GM18868 (cell line): Measurements from ENCODE around the gene VPS29.
"Not testable (repeated sequence)": the region's sequence is repeated elsewhere in the genome, so short reads cannot be mapped to it uniquely, and the experiment has no call there.

Experiments
- ATAC-seq: cut with Tn5 transposase; IDR thresholded peaks from one replicate; pipeline ENCODE4 v1.9.1; 2021; ENCODE audit warnings: mild to moderate bottlenecking, moderate library complexity; ENCODE audit not compliant: unreplicated experiment

Gene VPS29

DNA sequence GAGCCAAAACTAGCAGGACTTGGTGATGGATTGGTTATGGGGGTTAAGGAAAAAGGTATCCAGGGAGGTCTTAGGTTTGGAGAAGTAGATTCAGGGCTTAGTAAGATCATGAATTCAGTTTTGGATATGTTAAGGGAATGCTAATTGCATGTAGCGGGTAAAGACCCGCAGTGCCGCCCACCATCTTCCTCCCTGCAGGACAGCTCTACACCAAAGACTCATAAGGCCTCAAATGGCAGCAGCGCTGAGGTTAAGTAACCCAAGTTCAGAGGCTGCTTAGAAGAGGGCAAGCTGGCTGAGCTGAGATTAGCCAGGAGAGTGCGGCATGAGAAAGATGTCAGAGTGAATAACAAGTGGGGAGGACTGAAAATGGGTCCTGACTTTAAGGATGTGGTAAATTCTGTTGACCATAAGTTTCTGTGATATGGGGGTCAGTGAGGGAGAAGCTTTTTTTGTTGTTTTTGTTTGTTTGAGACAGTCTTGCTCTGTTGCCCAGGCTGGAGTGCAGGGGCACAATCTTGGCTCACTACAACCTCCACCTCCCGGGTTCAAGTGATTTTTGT lies 26.4 kb upstream of the VPS29 start:
- no peak for ATAC-seq

DNA sequence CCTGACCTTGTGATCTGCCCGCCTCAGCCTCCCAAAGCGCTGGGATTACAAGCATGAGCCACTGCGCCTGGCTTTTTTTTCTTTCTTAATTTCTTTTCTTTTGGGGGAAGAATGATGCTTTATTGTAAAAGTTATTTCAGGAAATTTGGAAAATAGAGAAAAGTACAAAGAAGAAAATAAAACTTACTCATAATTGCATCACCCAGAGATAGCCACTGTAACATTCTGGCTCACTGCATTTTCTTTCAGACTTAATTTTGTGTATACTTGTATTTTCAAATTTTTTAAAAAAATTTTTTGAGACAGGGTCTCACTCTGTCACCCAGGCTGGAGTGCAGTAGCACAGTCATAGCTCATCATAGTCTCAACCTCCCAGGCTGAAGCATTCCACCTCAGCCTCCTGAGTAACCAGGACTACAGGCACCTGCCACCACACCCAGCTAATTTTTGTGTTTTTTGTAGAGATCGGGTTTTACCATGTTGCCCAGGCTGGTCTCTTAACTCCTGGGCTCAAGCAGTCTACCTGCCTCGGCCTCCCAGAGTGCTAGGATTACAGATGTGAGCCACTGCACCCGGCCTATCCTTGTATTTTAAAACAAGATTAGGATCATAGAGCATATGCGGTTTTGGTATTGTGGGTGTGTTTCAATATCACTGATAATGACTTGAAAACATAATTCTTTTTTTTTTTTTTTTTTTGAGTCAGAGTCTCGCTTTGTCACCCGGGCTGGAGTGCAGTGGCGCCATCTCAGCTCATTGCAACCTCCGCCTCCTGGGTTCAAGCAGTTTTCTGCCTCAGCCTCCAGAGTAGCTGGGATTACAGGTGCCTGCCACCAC lies 19.2 kb upstream of the VPS29 start:
- ATAC-seq, result not testable (repeated sequence)

DNA sequence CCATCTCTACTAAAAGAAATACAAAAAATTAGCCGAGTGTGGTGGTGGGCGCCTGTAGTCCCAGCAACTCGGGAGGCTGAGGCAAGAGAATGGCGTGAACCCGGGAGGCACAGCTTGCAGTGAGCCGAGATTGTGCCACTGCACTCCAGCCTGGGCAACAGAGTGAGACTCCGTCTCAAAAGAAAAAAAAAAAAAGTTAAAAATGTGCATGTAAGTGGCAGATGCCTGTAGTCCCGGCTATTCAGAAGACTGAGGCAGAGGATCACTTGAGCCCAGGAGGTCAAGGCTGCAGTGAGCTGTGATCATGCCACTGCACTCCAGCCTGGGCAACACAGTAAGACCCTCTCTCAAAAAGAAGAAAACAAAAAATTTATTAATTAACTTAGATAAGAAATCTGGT lies 16.1 kb upstream of the VPS29 start:
- ATAC-seq, result not testable (repeated sequence)

DNA sequence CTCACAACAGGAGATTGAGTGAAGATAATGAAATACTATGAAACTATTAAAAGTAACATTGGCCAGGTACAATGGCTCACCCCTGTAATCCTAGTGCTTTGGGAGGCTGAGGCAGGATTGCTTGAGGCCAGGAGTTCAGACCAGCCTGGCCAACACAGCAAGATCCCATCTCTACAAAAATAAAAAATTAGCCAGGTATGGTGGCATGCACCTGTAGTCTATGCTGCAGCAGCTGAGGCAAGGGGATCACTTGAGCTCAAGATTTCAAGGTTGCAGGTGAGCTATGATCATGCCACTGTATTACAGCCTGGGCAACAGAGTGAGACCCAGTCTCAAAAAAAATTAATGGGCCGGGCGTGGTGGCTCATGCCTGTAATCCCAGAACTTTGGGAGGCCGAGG lies 15.1 kb upstream of the VPS29 start:
- ATAC-seq, result no peak

DNA sequence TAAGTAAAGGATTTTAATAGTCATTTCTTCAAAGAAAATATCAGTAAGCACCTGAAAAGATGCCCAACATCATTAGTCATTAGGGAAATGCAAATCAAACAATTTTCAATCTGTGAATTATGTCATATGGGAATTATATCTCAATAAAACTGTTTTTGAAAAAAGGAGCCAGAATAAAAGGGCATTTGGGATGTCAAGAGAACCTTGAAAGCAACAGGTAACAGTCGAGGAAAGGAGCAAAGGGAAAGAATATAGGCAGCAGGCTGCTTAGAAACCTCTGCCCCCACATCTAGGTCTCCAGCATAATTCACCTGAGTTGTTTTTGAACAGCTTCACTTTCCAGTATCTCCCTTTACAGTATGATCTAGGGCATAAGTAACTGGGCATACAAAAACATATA lies 12.5 kb upstream of the VPS29 start:
- ATAC-seq, result no peak

GRCh38 chr12:110513842-110514241 lies 11.9 kb upstream of the VPS29 start:
- ATAC-seq, result no peak

DNA sequence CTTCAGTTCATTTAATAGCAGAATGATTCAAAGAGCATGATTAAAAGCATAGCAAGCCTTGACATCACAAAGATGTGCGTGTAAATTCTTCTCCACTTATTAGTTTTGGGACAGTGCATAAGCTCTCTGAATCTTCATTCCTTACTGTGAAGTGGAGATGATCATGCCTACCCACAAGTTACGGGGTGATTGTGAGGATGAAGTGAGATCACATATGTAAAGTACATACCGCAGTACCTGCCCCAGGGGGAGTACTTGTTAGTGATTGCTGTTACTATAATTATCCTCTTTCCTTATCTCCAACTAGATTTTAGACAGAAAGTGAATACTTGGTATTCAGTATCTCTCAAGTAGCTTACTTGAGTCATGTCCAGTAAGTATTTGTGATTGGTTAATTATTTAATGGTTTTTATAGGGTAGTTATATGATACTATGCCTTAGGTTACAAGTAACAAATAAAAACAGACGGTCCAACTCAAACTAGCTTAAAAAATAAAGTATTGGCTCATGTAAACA lies 6.2 kb upstream of the VPS29 start:
- ATAC-seq, result no peak

GRCh38 chr12:110505332-110505731 lies 3.4 kb upstream of the VPS29 start:
- no peak for ATAC-seq

GRCh38 chr12:110503432-110503831 lies 1.5 kb upstream of the VPS29 start:
- no peak for ATAC-seq

- ATAC-seq, result peak; percentile 10
These were observed 536 bp downstream of the VPS29 start for GRCh38 chr12:110501399-110501751.

DNA sequence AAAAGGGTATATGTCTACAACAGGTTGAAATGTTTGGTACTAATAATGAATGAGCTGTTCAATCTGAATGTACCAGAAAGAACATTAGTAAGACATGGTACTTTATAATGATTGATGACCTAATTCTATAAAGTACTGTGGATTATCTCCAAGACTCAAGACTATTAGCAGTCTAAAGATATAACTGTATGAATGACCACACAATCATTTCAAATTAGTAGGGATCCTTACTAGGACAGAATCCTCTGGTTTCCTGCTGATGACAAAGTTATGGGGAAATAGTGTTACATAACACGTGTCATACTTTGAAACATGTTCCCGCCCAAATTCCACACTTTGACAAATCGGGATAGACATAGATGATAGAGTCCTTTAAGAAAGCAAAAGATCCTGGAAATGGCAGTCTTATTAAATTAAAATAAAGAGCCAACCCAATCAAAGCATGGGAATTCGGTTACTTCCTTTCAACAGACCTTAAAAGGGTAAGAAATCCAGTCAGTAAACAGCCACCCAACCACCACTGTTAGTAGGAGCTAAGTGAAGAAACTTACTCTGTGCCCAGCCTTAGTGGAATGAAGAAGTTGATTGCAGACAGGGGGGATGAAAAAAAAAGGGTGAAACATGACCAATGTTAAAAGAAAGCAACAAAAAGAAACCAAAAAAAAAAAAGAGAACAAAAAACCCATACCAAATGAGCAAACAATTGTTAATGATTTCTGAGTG lies 2.8 kb downstream of the VPS29 start:
- no peak for ATAC-seq

GRCh38 chr12:110475426-110475825 lies 26.5 kb downstream of the VPS29 start:
- no peak for ATAC-seq

- peak; percentile 71 for ATAC-seq
These were observed 33.5 kb downstream of the VPS29 start, which contains the start of the genes FAM216A and GPN3 for GRCh38 chr12:110468214-110469048. Gene FAM216A, plus strand, starts transcription at chr12:110468845. Its CDS starts 31 bp downstream, at chr12:110468876. Gene GPN3, minus strand, starts transcription at chr12:110468257. Its CDS starts 54 bp downstream, at chr12:110468203.

DNA sequence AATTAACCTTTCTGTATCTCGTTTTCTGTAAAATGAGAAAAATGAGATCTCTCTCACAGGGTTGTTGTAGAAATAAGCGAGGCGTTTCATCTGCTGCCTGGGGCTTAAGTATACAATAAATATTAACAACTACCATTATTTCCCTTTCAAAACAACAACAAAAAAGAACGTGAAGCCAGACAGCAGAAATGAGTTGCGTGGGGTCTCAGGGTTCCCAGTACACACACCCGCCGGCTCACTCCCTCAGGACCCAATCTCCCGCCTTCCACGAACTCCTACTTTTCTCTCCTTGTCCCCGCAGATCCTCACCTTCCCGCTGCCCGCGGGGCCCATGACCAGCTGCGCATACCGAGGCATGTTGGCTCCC lies 34.1 kb downstream of the VPS29 start:
- no peak for ATAC-seq

- ATAC-seq, result no peak
These were observed 35.1 kb downstream of the VPS29 start for GRCh38 chr12:110466791-110467190.

GRCh38 chr12:110465765-110466164 lies 36.1 kb downstream of the VPS29 start:
- ATAC-seq, result not testable (repeated sequence)

DNA sequence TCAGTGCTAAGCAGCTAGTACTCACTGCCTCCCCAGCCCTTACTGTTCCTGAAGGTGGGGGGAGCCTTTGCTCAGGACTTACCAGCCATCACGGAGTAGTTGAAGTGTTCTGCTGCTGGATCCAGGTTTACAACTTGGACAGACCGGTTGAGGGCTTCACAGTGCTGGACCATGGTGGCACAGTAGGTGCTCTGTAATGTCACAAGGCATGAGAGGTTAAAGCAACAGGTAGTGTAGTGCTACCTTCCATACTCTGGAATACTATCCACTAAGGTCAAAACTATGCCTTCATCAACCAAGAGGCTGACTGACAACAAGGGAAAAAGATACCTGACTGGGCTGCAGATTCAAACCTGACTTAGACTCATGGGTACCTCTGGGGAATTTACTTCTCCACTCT lies 36.9 kb downstream of the VPS29 start:
- no peak for ATAC-seq

DNA sequence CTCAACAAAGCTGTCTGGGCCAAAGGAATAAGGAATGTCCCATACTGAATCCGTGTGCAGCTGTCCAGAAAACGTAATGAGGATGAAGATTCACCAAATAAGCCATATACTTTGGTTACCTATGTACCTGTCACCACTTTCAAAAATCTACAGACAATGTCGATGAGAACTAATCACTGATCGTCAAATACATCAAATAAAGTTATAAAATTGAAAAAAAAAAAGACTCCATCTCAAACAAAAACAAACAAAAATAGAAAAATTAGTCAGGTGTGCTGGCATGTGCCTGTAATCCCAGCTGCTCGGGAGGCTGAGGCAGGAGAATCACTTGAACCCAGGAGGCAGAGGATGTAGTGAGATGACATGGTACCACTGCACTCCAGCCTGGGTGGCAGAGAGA lies 40.7 kb downstream of the VPS29 start:
- ATAC-seq, result not testable (repeated sequence)

GRCh38 chr12:110458756-110459155 lies 43.2 kb downstream of the VPS29 start:
- no peak for ATAC-seq

DNA sequence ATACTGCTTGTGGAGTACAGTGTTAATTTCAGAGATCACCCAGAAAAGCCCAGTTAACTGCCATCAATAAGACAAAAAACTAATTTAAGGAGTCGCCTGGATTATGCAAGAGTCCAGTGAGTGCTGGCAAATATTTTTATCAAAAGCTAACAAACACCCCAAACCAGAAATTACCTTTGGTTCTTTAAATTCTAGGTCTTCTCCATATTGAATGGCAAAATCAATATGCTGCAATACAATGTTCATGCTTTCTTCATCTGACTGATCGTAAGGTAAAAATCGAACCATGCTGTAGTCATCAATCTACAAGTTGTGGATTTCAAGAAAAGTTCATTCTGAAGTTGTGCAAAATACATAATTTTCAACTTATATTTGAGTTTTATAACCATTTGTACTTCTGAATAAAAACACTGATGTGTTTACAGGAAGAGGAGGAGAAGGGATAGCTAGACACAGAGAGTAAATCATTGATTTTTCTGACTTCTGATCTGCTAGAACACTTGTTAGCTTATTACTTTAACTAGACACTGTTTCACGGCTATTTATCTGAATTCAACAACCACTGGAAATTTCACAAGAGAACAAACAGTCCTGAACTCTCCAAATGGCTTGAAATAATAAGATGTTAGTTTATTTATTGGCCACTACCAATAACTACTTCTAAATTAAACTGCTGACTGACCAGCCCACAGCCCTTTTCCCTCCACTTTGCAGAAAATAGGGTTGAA lies 48.2 kb downstream of the VPS29 start:
- ATAC-seq, result no peak
